Measurements from ENCODE around the gene CRB1. TPM values are rescaled to one million over a fixed set of nuclear protein-coding genes. Genes with fewer than 3 reads are reported as not detected.
A peak's percentile ranks its signal among the peaks of the same experiment; 100 is the strongest.

CRB1 gene
- total and polyA plus RNA-seq, 4 donors: 0.03 to 0.55 (median 0.30) TPM

GRCh38 chr1:197312163-197312562 lies 44.1 kb downstream of the CRB1 start:
- WGBS, 2 donors: 81 to 84% methylated on average over 5 of the region's 5 CpGs
- DNase-seq (no peak), ATAC-seq (ENCODE audit: insufficient read depth, low FRiP score) (no peak)
- no peaks in the 10 kb centered on the region for H3K36me3 ChIP-seq (ENCODE audit: control insufficient read depth in 4 of 4, insufficient read depth in 4 of 4, low read length in 4 of 4)
- H3K27me3 ChIP-seq (ENCODE audit: control insufficient read depth in 3 of 3, insufficient read depth in 3 of 3, low read length in 2 of 3): no peaks in the 10 kb centered on the region
- H3K4me1 ChIP-seq (ENCODE audit: control insufficient read depth in 5 of 5, insufficient read depth in 5 of 5, low read length in 5 of 5): no peaks in the 10 kb centered on the region
- no peak for TF ChIP-seq CTCF (IDR thresholded peaks at IDR 0.05; ENCODE audit: control extremely low read depth, extremely low read depth)
- H3K9ac ChIP-seq (ENCODE audit: insufficient read depth in 1 of 2, low read length in 2 of 2): no peak overlapping the region
- peaks cover 0 to 3% (median 0%) of the 10 kb centered on the region in 4 donors for H3K9me3 ChIP-seq (ENCODE audit: control insufficient read depth in 4 of 4, insufficient read depth in 3 of 4, low read length in 3 of 4)
- no peak overlapping the region for H3K27ac ChIP-seq (ENCODE audit: low read depth in 1 of 2, low read length in 1 of 2)
- H3K4me3 ChIP-seq: no peak overlapping the region

GRCh38 chr1:197313713-197314112 lies 45.7 kb downstream of the CRB1 start:
- Histone ChIP-seq H3K27ac (ENCODE audit: low read depth in 1 of 2, low read length in 1 of 2) (no peak overlapping the region), H3K9ac (ENCODE audit: insufficient read depth in 1 of 2, low read length in 2 of 2) (no peak overlapping the region), H3K4me3 (no peak overlapping the region), H3K9me3 (ENCODE audit: control insufficient read depth in 4 of 4, insufficient read depth in 3 of 4, low read length in 3 of 4) (no peaks in the 10 kb centered on the region), H3K36me3 (ENCODE audit: control insufficient read depth in 4 of 4, insufficient read depth in 4 of 4, low read length in 4 of 4) (no peaks in the 10 kb centered on the region), H3K27me3 (ENCODE audit: control insufficient read depth in 3 of 3, insufficient read depth in 3 of 3, low read length in 2 of 3) (no peaks in the 10 kb centered on the region), H3K4me1 (ENCODE audit: control insufficient read depth in 5 of 5, insufficient read depth in 5 of 5, low read length in 5 of 5) (no peaks in the 10 kb centered on the region)
- 66 to 76% methylated on average over 5 of the region's 5 CpGs for WGBS, 2 donors
- TF ChIP-seq CTCF (IDR thresholded peaks at IDR 0.05; ENCODE audit: control extremely low read depth, extremely low read depth): no peak
- no peak for DNase-seq
- no peak for ATAC-seq (ENCODE audit: insufficient read depth, low FRiP score)

- DNase-seq: peak in 1 of 3 donors; percentile 14
- no peak overlapping the region for H3K4me3 ChIP-seq
- no peak for TF ChIP-seq CTCF (IDR thresholded peaks at IDR 0.05; ENCODE audit: control extremely low read depth, extremely low read depth)
Observed at GRCh38 chr1:197314682-197315081, 46.6 kb downstream of the CRB1 start.

GRCh38 chr1:197319631-197320030 lies 51.6 kb downstream of the CRB1 start:
- ATAC-seq (ENCODE audit: insufficient read depth, low FRiP score) (no peak), DNase-seq (peak in 1 of 3 donors; percentile 39)
- Histone ChIP-seq H3K9me3 (ENCODE audit: control insufficient read depth in 4 of 4, insufficient read depth in 3 of 4, low read length in 3 of 4) (no peaks in the 10 kb centered on the region), H3K4me3 (no peak overlapping the region), H3K4me1 (ENCODE audit: control insufficient read depth in 5 of 5, insufficient read depth in 5 of 5, low read length in 5 of 5) (no peaks in the 10 kb centered on the region), H3K27me3 (ENCODE audit: control insufficient read depth in 3 of 3, insufficient read depth in 3 of 3, low read length in 2 of 3) (no peaks in the 10 kb centered on the region), H3K9ac (ENCODE audit: insufficient read depth in 1 of 2, low read length in 2 of 2) (no peak overlapping the region), H3K27ac (ENCODE audit: low read depth in 1 of 2, low read length in 1 of 2) (no peak overlapping the region), H3K36me3 (ENCODE audit: control insufficient read depth in 4 of 4, insufficient read depth in 4 of 4, low read length in 4 of 4) (no peaks in the 10 kb centered on the region)
- no peak for TF ChIP-seq CTCF (IDR thresholded peaks at IDR 0.05; ENCODE audit: control extremely low read depth, extremely low read depth)
- WGBS, 2 donors: 47 to 74% methylated on average over 2 of the region's 2 CpGs

More at GRCh38 chr1:197314682-197315081, 46.6 kb downstream of the CRB1 start:
- H3K9ac ChIP-seq (ENCODE audit: insufficient read depth in 1 of 2, low read length in 2 of 2): no peak overlapping the region
- no peaks in the 10 kb centered on the region for H3K27me3 ChIP-seq (ENCODE audit: control insufficient read depth in 3 of 3, insufficient read depth in 3 of 3, low read length in 2 of 3)
- H3K36me3 ChIP-seq (ENCODE audit: control insufficient read depth in 4 of 4, insufficient read depth in 4 of 4, low read length in 4 of 4): no peaks in the 10 kb centered on the region
- ATAC-seq (ENCODE audit: insufficient read depth, low FRiP score): no peak
- no peaks in the 10 kb centered on the region for H3K4me1 ChIP-seq (ENCODE audit: control insufficient read depth in 5 of 5, insufficient read depth in 5 of 5, low read length in 5 of 5)
- no peaks in the 10 kb centered on the region for H3K9me3 ChIP-seq (ENCODE audit: control insufficient read depth in 4 of 4, insufficient read depth in 3 of 4, low read length in 3 of 4)
- H3K27ac ChIP-seq (ENCODE audit: low read depth in 1 of 2, low read length in 1 of 2): no peak overlapping the region

All from lung (tissue), 12 donors.